Measurements from ENCODE around the gene CLDN18.
A peak's percentile ranks its signal among the peaks of the same experiment; 100 is the strongest.

The CLDN18 gene

GRCh38 chr3:138072796-138073195, 62.8 kb downstream of the CLDN18 start:
- DNase-seq (ENCODE audit: extremely low read depth, low read depth), result no peak

GRCh38 chr3:138078096-138078495, 68.1 kb downstream of the CLDN18 start:
- no peak for TF ChIP-seq CTCF (IDR thresholded peaks at IDR 0.05; ENCODE audit: low read depth, low read length, missing control alignments)
- DNase-seq (ENCODE audit: extremely low read depth, low read depth), result no peak
- H3K4me3 ChIP-seq (replicated peaks; ENCODE audit: low read depth, low read length), result no peak overlapping the region

More at GRCh38 chr3:138072796-138073195, 62.8 kb downstream of the CLDN18 start:
- no peak for TF ChIP-seq CTCF (IDR thresholded peaks at IDR 0.05; ENCODE audit: low read depth, low read length, missing control alignments)
- H3K4me3 ChIP-seq (replicated peaks; ENCODE audit: low read depth, low read length), result no peak overlapping the region

- H3K4me3 ChIP-seq (replicated peaks; ENCODE audit: low read depth, low read length), result no peak overlapping the region
- no peak for TF ChIP-seq CTCF (IDR thresholded peaks at IDR 0.05; ENCODE audit: low read depth, low read length, missing control alignments)
- peak; percentile 65 for DNase-seq (ENCODE audit: extremely low read depth, low read depth)
These were observed 69.0 kb downstream of the CLDN18 start for GRCh38 chr3:138078901-138079344.

- DNase-seq (ENCODE audit: extremely low read depth, low read depth), result no peak
- H3K4me3 ChIP-seq (replicated peaks; ENCODE audit: low read depth, low read length), result no peak overlapping the region
- no peak for TF ChIP-seq CTCF (IDR thresholded peaks at IDR 0.05; ENCODE audit: low read depth, low read length, missing control alignments)
These were observed 69.9 kb downstream of the CLDN18 start for GRCh38 chr3:138079901-138080300.

- DNase-seq (ENCODE audit: extremely low read depth, low read depth), result no peak
- no peak for TF ChIP-seq CTCF (IDR thresholded peaks at IDR 0.05; ENCODE audit: low read depth, low read length, missing control alignments)
- peak overlapping the region; percentile 19 for H3K4me3 ChIP-seq (replicated peaks; ENCODE audit: low read depth, low read length)
These were observed 71.6 kb downstream of the CLDN18 start for GRCh38 chr3:138081371-138082084.

- no peak for TF ChIP-seq CTCF (IDR thresholded peaks at IDR 0.05; ENCODE audit: low read depth, low read length, missing control alignments)
- H3K4me3 ChIP-seq (replicated peaks; ENCODE audit: low read depth, low read length), result peak overlapping the region; percentile 19
- peak; percentile 83 for DNase-seq (ENCODE audit: extremely low read depth, low read depth)
These were observed 72.4 kb downstream of the CLDN18 start for GRCh38 chr3:138082085-138082991.

Data from HFF-Myc (cell line).